C4-2B (cell line): ENCODE measurements around the gene PPP2R5A.

Source experiments
- H3K27ac ChIP-seq: fragments of 450-650 bp; 2 replicates; pipeline ENCODE4 v1.5.1; 2017
- CTCF ChIP-seq: fragments of 450-650 bp; conservative IDR thresholded peaks from 2 replicates; pipeline ENCODE4 v1.5.1; 2017; ENCODE audit warnings: mild to moderate bottlenecking
- ZFX ChIP-seq: fragments of 450-650 bp; IDR thresholded peaks from 2 replicates; pipeline ENCODE4 v1.6.1; 2017

Gene PPP2R5A

GRCh38 chr1:212256369-212256768 lies 28.8 kb upstream of the PPP2R5A start:
- H3K27ac ChIP-seq: no peak overlapping the region
- TF ChIP-seq CTCF (no peak), ZFX (no peak)

- no peak overlapping the region for H3K27ac ChIP-seq
- TF ChIP-seq ZFX (no peak), CTCF (no peak)
Observed at GRCh38 chr1:212257157-212257556, 28.1 kb upstream of the PPP2R5A start.

GRCh38 chr1:212259693-212260480 lies 25.3 kb upstream of the PPP2R5A start:
- no peak for TF ChIP-seq CTCF
- no peak for TF ChIP-seq ZFX
- no peak overlapping the region for H3K27ac ChIP-seq

- H3K27ac ChIP-seq: no peak overlapping the region
Observed at GRCh38 chr1:212260557-212261355, 24.5 kb upstream of the PPP2R5A start.

GRCh38 chr1:212261361-212261929 lies 23.8 kb upstream of the PPP2R5A start:
- TF ChIP-seq CTCF: no peak
- TF ChIP-seq ZFX: no peak
- H3K27ac ChIP-seq: no peak overlapping the region

More at GRCh38 chr1:212260557-212261355, 24.5 kb upstream of the PPP2R5A start:
- no peak for TF ChIP-seq ZFX
- TF ChIP-seq CTCF: no peak

- no peak overlapping the region for H3K27ac ChIP-seq
- TF ChIP-seq CTCF (no peak), ZFX (no peak)
Observed at GRCh38 chr1:212267017-212267416, 18.2 kb upstream of the PPP2R5A start.

- TF ChIP-seq ZFX (no peak), CTCF (no peak)
- H3K27ac ChIP-seq: no peak overlapping the region
Observed at GRCh38 chr1:212267460-212267859, 17.8 kb upstream of the PPP2R5A start.
